Esophagus muscularis mucosa (tissue), 2 donors: ENCODE results near the gene PCGF1.

ENCODE experiments used
- POLR2A ChIP-seq: fragments of 450-650 bp; IDR thresholded peaks from one replicate; pipeline ENCODE4 v1.6.1; 2017; ENCODE audit warnings: antibody characterized with exemption, moderate library complexity, mild to moderate bottlenecking, low read depth
- POLR2AphosphoS5 ChIP-seq, 2 donors: sonication (generic); formaldehyde crosslinking; IDR thresholded peaks; one replicate each; pipeline ENCODE4 v1.6.1; 2017; ENCODE audit warnings: antibody characterized with exemption in 2 of 2

DNA sequence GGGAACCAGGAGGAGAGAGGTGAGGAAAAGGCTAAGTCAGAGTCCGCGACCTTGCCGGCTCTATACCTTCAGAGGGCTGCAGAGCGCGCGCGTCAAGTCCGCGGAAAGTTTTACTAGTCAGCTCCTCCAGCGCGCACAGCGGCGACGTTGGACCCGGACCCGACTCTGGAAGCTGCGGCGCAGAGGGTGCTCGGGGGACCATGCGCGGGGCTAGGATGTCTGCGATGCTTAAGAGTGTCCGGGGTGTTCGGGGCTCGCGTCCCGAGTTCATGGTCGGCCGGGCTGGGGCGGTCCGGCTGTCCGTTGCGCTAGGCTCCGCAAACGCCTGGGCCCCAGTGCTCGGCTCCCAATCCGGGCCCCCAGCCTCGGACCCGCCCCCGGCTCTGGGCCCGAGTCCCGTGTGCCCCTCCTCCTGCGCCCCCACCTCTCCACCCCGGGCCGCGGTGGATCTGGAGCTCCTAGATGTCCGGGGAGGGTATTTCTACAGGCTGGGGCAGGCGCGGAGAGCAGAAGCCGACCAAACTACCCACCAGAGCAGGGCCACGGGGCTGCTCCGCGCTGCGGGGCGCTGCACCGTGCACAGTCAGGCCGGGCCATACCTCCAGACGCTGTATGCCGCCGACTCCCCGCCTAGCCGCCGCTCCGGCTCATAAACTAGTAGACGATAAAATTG is 8.1 kb downstream of the PCGF1 start, which contains the start of gene LBX2:
- TF ChIP-seq POLR2A: no peak
- no peak for TF ChIP-seq POLR2AphosphoS5 (IDR thresholded peaks at IDR 0.05)
